Liver (tissue), 3 donors: ENCODE results near the gene ST3GAL5.

Experiments used
- GABPA ChIP-seq, 2 donors: IDR thresholded peaks in 1 of 2; conservative IDR thresholded peaks in 1 of 2; 2 replicates each; pipeline ENCODE4 v1.6.1; 2016; ENCODE audit warnings: antibody characterized with exemption in 2 of 2, mild to moderate bottlenecking in 1 of 2, moderate library complexity in 1 of 2
- JUND ChIP-seq, 2 donors: IDR thresholded peaks; 2 replicates each; pipeline ENCODE4 v1.6.1; 2016; ENCODE audit warnings: antibody characterized with exemption in 2 of 2
- MAX ChIP-seq: IDR thresholded peaks from 2 replicates; pipeline ENCODE4 v1.6.1; 2016; ENCODE audit warnings: antibody characterized with exemption
- SP1 ChIP-seq: IDR thresholded peaks from 2 replicates; pipeline ENCODE4 v1.6.1; 2018; ENCODE audit warnings: antibody characterized with exemption, mild to moderate bottlenecking
- TAF1 ChIP-seq: conservative IDR thresholded peaks from 2 replicates; pipeline ENCODE4 v1.6.1; 2016; ENCODE audit warnings: antibody characterized with exemption, mild to moderate bottlenecking
- YY1 ChIP-seq: IDR thresholded peaks from 2 replicates; pipeline ENCODE4 v1.6.1; 2016; ENCODE audit warnings: antibody characterized with exemption, mild to moderate bottlenecking
- TF ChIP-seq, protein P1 (sequence below): fragments of 150-350 bp; IDR thresholded peaks from 2 replicates; pipeline ENCODE4 v1.5.1; 2017; ENCODE audit warnings: improper control_type of control experiment, low read depth, low read length; ENCODE audit not compliant: missing input control
- TF ChIP-seq, protein P2 (sequence below): IDR thresholded peaks from 2 replicates; pipeline ENCODE4 v1.6.1; 2016; ENCODE audit warnings: antibody characterized with exemption, mild to moderate bottlenecking
- donor health status: healthy.
- donor health status: healthy.

DNA sequence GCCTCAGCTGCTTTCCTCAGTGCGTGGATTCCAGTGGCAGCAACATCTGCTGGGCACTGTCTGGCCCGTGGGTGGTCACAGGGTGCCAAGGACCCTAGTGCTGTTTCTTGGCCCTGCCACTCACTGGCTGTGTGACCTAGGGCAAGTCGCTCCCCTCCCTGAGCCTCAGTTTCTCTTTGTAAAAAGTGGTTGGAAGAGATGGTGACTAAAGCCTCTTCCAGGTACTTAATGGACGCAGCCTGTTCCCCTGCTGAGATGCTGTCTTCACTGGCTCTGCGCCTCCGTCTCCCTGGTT, 92.8 kb downstream of the ST3GAL5 start:
- TF ChIP-seq, protein P1, sequence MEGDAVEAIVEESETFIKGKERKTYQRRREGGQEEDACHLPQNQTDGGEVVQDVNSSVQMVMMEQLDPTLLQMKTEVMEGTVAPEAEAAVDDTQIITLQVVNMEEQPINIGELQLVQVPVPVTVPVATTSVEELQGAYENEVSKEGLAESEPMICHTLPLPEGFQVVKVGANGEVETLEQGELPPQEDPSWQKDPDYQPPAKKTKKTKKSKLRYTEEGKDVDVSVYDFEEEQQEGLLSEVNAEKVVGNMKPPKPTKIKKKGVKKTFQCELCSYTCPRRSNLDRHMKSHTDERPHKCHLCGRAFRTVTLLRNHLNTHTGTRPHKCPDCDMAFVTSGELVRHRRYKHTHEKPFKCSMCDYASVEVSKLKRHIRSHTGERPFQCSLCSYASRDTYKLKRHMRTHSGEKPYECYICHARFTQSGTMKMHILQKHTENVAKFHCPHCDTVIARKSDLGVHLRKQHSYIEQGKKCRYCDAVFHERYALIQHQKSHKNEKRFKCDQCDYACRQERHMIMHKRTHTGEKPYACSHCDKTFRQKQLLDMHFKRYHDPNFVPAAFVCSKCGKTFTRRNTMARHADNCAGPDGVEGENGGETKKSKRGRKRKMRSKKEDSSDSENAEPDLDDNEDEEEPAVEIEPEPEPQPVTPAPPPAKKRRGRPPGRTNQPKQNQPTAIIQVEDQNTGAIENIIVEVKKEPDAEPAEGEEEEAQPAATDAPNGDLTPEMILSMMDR: no peak
- TF ChIP-seq MAX (no peak), GABPA (IDR thresholded peaks at IDR 0.05 in 1 of 2, conservative IDR thresholded peaks at IDR 0.05 in 1 of 2) (no peak), TAF1 (no peak), JUND (IDR thresholded peaks at IDR 0.05) (no peak), YY1 (no peak), SP1 (no peak)
- TF ChIP-seq, protein P2, sequence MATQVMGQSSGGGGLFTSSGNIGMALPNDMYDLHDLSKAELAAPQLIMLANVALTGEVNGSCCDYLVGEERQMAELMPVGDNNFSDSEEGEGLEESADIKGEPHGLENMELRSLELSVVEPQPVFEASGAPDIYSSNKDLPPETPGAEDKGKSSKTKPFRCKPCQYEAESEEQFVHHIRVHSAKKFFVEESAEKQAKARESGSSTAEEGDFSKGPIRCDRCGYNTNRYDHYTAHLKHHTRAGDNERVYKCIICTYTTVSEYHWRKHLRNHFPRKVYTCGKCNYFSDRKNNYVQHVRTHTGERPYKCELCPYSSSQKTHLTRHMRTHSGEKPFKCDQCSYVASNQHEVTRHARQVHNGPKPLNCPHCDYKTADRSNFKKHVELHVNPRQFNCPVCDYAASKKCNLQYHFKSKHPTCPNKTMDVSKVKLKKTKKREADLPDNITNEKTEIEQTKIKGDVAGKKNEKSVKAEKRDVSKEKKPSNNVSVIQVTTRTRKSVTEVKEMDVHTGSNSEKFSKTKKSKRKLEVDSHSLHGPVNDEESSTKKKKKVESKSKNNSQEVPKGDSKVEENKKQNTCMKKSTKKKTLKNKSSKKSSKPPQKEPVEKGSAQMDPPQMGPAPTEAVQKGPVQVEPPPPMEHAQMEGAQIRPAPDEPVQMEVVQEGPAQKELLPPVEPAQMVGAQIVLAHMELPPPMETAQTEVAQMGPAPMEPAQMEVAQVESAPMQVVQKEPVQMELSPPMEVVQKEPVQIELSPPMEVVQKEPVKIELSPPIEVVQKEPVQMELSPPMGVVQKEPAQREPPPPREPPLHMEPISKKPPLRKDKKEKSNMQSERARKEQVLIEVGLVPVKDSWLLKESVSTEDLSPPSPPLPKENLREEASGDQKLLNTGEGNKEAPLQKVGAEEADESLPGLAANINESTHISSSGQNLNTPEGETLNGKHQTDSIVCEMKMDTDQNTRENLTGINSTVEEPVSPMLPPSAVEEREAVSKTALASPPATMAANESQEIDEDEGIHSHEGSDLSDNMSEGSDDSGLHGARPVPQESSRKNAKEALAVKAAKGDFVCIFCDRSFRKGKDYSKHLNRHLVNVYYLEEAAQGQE: no peak
